Psoas muscle (tissue), 8 donors: ENCODE results near the gene MMEL1. TPM values are rescaled to one million over a fixed set of nuclear protein-coding genes. Genes with fewer than 3 reads are reported as not detected.

ENCODE experiments used
- ATAC-seq, 4 donors: fragments of 200-7000 bp; cut with Tn5 transposase; one replicate each; pipeline ENCODE4 v1.9.1; 2020; ENCODE audit warnings: moderate library complexity in 3 of 4, mild to moderate bottlenecking in 2 of 4
- DNase-seq, 2 donors: peaks; one replicate each; pipeline ENCODE4 v3.0.0-alpha.2; 2020
- H3K27ac ChIP-seq: fragments of 200-600 bp; one replicate; pipeline ENCODE4 v1.8.0; 2022
- H3K27me3 ChIP-seq, 3 donors: fragments of 200-600 bp in 1 of 3; one replicate each; pipeline versions ENCODE4 v1.6.1 to v1.8.0; 2013 to 2022; ENCODE audit warnings: low read length in 2 of 3, mild to moderate bottlenecking in 2 of 3, moderate library complexity in 1 of 3; ENCODE audit not compliant: insufficient read depth in 3 of 3
- H3K36me3 ChIP-seq, 2 donors: fragments of 200-600 bp in 1 of 2; one replicate each; pipeline versions ENCODE4 v1.6.1 to v1.8.0; 2013 to 2022; ENCODE audit warnings: low read depth in 1 of 2, mild to moderate bottlenecking in 1 of 2, moderate library complexity in 1 of 2; ENCODE audit not compliant: insufficient read depth in 1 of 2
- H3K4me1 ChIP-seq: fragments of 200-600 bp; one replicate; pipeline ENCODE4 v1.8.0; 2022
- H3K4me3 ChIP-seq: fragments of 200-600 bp; one replicate; pipeline ENCODE4 v1.8.0; 2022; ENCODE audit warnings: mild to moderate bottlenecking
- H3K9me3 ChIP-seq: fragments of 200-600 bp; one replicate; pipeline ENCODE4 v1.8.0; 2022
- WGBS, 3 donors: extraction: QIAGEN DNeasy Blood & Tissue Kit; methylation state at CpG; one replicate each; pipeline versions ENCODE4 v1.1.6 to v1.1.7; 2013; 5-methylcytosine and 5-hydroxymethylcytosine counted together
- intact Hi-C, 2 donors: fragments of 100-400 bp; cut with DNase I; formaldehyde crosslinking; loops; one replicate each; pipeline versions ENCODE4 v1.11.0 to v1.14.2; 2022
- polyA plus RNA-seq, 3 donors: library from polyadenylated mRNA; stranded (reverse); fragments of 200-250 nt; gene quantifications; one replicate each; pipeline ENCODE4 v1.2.3, GENCODE V29; 2013
- total RNA-seq, 4 donors: library from RNA; stranded (reverse); fragmentation: NEBNext Ultra II Directional in 2 of 4; extraction: Animal tissue kit (Norgen Biotek cat#: 25700) in 2 of 4; gene quantifications; one replicate each; pipeline versions ENCODE4 v1.2.1 to v1.2.4, GENCODE V29; 2021 to 2023
- TF ChIP-seq, protein P1 (sequence below): fragments of 200-600 bp; IDR thresholded peaks from one replicate; pipeline ENCODE4 v1.8.0; 2022; ENCODE audit warnings: antibody characterized with exemption
- donor health status: healthy with polysubstance abuse.
- donor health status: DM: no; HTN: no; CAD: no; lungs with moderate emphysema.
- donor health status: Bipolar disorder and iron deficiency.
- donor health status: healthy.
- donor health status: DM: yes; HTN: yes; CAD: no.
- donor health status: DM: no; HTN: no; CAD: no.
- donor health status: DM: no; HTN: no; CAD: no.
- donor health status: DM: yes; HTN: yes; CAD: no.

MMEL1 gene
- total and polyA plus RNA-seq, 7 donors, result 0.08 to 0.89 (median 0.21) TPM; not detected in 2

DNA sequence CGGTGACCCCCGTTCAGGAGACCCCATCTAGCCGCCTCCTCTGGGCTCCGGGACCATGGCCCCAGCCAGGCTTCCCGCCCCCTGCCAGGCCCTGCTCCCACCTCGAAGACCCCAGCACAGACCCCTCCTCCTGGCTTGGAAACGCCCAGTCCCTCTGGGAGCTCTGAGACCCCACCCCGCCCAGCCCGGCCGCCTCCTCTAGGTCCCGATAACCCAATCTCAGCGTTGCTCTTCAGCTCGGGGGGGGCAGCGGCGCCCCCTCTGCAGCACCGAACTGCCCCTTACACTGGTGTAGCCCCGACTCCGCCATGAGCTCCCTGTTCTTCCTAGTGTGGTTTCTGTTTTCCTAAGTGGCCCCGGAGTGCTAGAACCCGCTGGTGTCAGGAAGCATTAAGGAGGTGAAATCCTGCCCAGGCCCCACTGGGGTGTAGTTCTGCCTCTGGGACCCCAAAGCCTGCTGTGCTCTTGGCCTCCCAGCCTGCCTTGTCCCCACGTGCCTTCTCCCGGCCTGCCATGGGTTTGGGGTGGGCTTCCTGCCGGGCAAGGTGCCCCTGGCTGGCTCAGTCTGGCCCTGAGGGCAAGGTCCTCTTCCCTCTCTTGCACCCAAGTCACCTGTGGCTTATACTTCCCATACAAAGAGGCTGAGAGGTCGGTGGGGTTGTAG is 10.7 kb upstream of the MMEL1 start:
- Histone ChIP-seq H3K36me3 (no peaks in the 10 kb centered on the region), H3K27ac (no peak overlapping the region), H3K4me1 (no peaks in the 10 kb centered on the region), H3K4me3 (peak overlapping the region; percentile 79), H3K27me3 (peaks cover 0 to 45% (median 25%) of the 10 kb centered on the region in 3 donors), H3K9me3 (peaks cover 12% of the 10 kb centered on the region)
- intact Hi-C loops, result loop anchor here in 1 of 2 donors (10.0 kb wide), 1 partner anchor 229 kb away; the partner anchor contains the start of gene PEX10
- ATAC-seq (peak in 1 of 4 donors; percentile 18), DNase-seq (peak in 1 of 2 donors; percentile 33)
- WGBS, 3 donors, result 12 to 15% (median 14%) methylated on average over 17 to 24 of the region's 24 CpGs
- TF ChIP-seq, protein P1, sequence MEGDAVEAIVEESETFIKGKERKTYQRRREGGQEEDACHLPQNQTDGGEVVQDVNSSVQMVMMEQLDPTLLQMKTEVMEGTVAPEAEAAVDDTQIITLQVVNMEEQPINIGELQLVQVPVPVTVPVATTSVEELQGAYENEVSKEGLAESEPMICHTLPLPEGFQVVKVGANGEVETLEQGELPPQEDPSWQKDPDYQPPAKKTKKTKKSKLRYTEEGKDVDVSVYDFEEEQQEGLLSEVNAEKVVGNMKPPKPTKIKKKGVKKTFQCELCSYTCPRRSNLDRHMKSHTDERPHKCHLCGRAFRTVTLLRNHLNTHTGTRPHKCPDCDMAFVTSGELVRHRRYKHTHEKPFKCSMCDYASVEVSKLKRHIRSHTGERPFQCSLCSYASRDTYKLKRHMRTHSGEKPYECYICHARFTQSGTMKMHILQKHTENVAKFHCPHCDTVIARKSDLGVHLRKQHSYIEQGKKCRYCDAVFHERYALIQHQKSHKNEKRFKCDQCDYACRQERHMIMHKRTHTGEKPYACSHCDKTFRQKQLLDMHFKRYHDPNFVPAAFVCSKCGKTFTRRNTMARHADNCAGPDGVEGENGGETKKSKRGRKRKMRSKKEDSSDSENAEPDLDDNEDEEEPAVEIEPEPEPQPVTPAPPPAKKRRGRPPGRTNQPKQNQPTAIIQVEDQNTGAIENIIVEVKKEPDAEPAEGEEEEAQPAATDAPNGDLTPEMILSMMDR, result no peak

DNA sequence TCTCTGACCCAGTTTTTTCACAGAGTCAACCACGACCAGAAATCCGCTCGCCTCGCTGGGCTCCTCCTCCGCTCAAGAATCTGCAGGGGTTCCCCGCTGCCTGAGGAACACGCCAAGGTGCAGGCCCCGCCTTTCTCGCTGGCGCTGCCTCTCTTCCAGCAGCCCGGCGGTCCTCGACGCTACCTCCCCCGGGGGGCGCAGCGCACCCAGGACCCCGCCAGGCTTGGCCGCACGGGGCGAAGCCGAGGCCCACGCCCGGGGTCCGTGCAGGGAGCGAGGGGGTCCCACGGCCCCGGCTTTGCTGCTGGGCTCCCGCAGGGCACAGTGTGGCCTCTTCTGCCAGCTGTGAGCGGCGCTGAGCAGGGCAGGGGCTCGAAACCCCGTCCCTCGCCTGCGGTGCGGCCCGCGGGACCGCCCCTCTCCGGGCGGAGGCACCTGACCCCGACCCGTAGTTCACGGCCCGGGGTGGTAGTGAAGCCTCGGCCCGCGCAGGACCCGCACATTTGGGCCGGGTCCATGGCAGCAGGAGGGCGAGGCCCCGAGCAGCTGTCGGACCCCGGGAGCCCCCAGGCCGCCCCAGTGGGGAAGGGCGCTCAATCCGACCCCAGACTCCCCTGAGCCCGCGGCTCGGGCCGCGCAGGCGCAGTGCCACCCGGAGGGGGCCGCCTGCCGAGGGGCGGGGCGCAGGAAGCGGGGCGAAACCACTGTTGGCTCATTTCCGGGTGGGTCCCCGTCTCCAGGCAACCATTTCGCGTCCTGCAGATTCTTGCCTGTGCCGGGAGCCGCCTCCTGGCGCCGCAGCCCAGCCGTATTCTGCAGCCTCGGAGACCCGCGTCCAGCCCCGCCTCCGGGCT is 10.0 kb upstream of the MMEL1 start:
- H3K4me1 ChIP-seq, result no peaks in the 10 kb centered on the region
- peak overlapping the region; percentile 79 for H3K4me3 ChIP-seq
- peak; percentile 62 to 85 (median 64) for ATAC-seq
- TF ChIP-seq, protein P1, result no peak
- peaks cover 12% of the 10 kb centered on the region for H3K9me3 ChIP-seq
- peaks cover 0 to 45% (median 28%) of the 10 kb centered on the region in 3 donors for H3K27me3 ChIP-seq
- no peaks in the 10 kb centered on the region for H3K36me3 ChIP-seq
- DNase-seq, result peak; percentile 90 to 92
- WGBS, 3 donors, result 1 to 2% (median 2%) methylated on average over 29 to 84 of the region's 84 CpGs
- intact Hi-C loops, result loop anchor here in 1 of 2 donors (10.0 kb wide), 1 partner anchor 228 kb away; the partner anchor contains the start of gene PEX10
- peak overlapping the region; percentile 68 for H3K27ac ChIP-seq

DNA sequence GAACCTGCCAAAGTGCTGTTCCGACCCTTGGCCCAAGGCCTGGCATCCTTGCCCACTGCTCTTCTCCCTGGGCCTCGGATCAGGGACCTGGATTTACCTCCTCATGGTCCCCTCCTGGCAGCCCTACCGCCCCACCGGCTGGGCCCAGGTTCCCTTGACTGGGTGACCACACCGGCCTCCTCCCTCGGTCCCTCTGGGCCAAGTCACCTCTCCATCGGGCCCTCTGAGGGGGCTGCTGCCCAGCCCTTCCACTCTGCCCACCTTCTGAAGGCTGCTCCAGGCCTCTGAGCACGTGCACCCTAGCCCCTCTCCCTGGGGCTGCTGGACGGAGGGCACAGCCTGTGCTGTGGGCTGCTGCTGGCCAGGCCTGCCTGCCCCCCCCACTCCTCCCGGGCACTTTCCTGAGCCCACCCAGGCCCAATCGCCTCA is 9.3 kb upstream of the MMEL1 start:
- H3K27ac ChIP-seq, result no peak overlapping the region
- TF ChIP-seq, protein P1, result no peak
- H3K9me3 ChIP-seq, result peaks cover 11% of the 10 kb centered on the region
- ATAC-seq (peak in 1 of 4 donors; percentile 12), DNase-seq (no peak)
- H3K36me3 ChIP-seq, result no peaks in the 10 kb centered on the region
- WGBS, 3 donors, result 24 to 30% (median 27%) methylated on average over 10 to 11 of the region's 11 CpGs
- intact Hi-C loops, result loop anchor here in 1 of 2 donors (10.0 kb wide), 1 partner anchor 227 kb away; the partner anchor contains the start of gene PEX10
- no peaks in the 10 kb centered on the region for H3K4me1 ChIP-seq
- H3K27me3 ChIP-seq, result peaks cover 0 to 45% (median 32%) of the 10 kb centered on the region in 3 donors
- H3K4me3 ChIP-seq, result peak overlapping the region; percentile 79

DNA sequence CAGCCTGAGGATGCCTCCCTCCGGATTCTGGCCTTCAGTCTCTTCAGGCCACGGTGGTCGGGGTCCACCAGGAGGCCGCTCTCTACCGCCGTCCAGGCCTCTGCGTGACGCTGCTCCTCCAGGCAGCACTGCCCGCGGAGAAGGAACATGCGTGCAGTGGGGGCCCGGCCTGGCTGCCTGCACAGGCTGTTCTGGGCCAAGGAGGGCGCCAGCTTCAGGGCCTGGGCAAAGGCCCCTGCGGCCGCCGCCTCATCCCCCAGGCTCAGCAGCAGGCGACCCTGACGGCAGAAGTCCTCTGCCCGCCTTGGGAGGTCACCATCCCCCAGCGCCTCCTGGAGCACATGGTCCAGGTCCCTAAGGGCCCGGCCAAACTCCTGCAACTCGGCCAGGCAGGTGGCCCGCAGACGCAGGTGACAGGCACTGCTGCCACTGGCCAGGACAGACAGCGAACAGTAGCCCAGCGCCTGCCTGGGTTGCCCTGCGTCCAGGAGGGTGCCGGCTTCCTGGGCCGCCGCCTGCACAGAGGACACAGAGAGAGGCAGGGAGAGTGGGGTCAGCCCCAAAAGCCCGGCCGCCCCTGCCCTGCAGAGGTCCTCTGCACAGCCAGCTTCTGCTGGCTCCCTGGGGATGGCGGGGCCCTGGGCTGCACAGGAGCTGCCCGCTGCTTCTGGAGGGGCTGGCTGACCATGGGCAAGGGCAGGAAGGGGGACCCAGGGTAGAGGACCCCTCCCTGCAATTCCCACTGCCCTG is 8.7 kb upstream of the MMEL1 start:
- H3K36me3 ChIP-seq, result no peaks in the 10 kb centered on the region
- WGBS, 3 donors, result 85 to 87% (median 86%) methylated on average over 31 to 34 of the region's 34 CpGs
- peaks cover 0 to 45% (median 32%) of the 10 kb centered on the region in 3 donors for H3K27me3 ChIP-seq
- peak overlapping the region; percentile 79 for H3K4me3 ChIP-seq
- H3K9me3 ChIP-seq, result peaks cover 5% of the 10 kb centered on the region
- no peaks in the 10 kb centered on the region for H3K4me1 ChIP-seq
- intact Hi-C loops, result loop anchor here in 1 of 2 donors (10.0 kb wide), 1 partner anchor 227 kb away; the partner anchor contains the start of gene PEX10
- no peak overlapping the region for H3K27ac ChIP-seq
- TF ChIP-seq, protein P1, result no peak
- DNase-seq (peak in 1 of 2 donors; percentile 45), ATAC-seq (no peak)
